Measurements from ENCODE around the gene EDDM13. TPM values are rescaled to one million over a fixed set of nuclear protein-coding genes. Genes with fewer than 3 reads are reported as not detected.

The EDDM13 gene
- total and polyA plus RNA-seq, 2 of the 13 experiments (the other 11 are each of a cell fraction or from before 2014, with no cell fraction given): not detected

DNA sequence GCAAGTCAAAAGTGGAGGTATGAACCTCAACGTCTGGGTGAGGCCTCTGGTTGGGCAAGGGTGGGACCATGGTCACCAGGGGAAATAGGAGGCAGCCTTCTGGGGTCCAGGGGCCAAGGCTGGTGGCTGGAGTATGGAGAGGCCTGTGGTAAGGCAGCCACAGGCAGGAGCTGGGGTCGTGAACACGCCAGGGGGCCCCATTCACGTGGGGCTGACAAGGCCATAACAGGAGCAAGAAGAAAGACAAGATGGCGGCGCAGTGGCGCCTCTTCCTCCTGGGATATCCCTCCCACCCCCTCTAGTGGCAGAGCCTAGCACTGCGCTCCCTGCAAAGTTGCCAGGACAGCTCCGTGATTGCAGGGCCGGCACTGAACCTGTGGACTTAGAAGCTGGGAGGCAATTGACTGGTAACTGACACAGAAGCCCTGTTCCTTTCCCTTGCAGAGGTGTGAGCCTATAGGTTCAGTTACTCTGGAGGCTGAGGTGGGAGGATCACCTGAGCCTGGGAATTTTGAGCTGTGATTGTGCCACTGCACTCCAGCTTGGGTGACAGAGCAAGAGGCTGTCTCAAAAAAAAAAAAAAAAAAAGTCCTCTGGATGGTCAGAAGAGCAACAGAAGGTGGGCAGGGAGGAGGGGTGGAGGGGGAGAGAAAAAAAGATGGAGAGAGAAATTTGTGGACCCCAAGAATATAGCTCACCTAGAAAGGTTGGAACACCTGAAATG is 19.7 kb upstream of the EDDM13 start (continued):
- TF ChIP-seq, protein P1, sequence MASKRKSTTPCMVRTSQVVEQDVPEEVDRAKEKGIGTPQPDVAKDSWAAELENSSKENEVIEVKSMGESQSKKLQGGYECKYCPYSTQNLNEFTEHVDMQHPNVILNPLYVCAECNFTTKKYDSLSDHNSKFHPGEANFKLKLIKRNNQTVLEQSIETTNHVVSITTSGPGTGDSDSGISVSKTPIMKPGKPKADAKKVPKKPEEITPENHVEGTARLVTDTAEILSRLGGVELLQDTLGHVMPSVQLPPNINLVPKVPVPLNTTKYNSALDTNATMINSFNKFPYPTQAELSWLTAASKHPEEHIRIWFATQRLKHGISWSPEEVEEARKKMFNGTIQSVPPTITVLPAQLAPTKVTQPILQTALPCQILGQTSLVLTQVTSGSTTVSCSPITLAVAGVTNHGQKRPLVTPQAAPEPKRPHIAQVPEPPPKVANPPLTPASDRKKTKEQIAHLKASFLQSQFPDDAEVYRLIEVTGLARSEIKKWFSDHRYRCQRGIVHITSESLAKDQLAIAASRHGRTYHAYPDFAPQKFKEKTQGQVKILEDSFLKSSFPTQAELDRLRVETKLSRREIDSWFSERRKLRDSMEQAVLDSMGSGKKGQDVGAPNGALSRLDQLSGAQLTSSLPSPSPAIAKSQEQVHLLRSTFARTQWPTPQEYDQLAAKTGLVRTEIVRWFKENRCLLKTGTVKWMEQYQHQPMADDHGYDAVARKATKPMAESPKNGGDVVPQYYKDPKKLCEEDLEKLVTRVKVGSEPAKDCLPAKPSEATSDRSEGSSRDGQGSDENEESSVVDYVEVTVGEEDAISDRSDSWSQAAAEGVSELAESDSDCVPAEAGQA (IDR thresholded peaks at IDR 0.05; ENCODE audit: low read depth): peak; percentile 59; the same call in 1 of the 2 replicates
- TF ChIP-seq, protein P1 (CRISPR knock-in tag; IDR thresholded peaks at IDR 0.05; ENCODE audit: borderline replicate concordance): no peak
- TF ChIP-seq ZNF644 (CRISPR knock-in tag; IDR thresholded peaks at IDR 0.05; ENCODE audit: low read depth): 0 out of 2 replicates have a peak, but pooled peaks have one; percentile 48
- TF ChIP-seq DDIT3 (CRISPR knock-in tag; IDR thresholded peaks at IDR 0.05): no peak
- TF ChIP-seq STAG1 (CRISPR knock-in tag; IDR thresholded peaks at IDR 0.05): peak; percentile 69
- no peak for TF ChIP-seq NONO (IDR thresholded peaks at IDR 0.05)
- 0 out of 2 replicates have a peak, but pooled peaks have one; percentile 37 for TF ChIP-seq NONO (CRISPR knock-in tag; conservative IDR thresholded peaks at IDR 0.05)
- TF ChIP-seq ZMYM4 (CRISPR knock-in tag; IDR thresholded peaks at IDR 0.05): peak; percentile 80
- peak; percentile 92 for TF ChIP-seq POGZ (CRISPR knock-in tag; IDR thresholded peaks at IDR 0.05)
- TF ChIP-seq, protein P2, sequence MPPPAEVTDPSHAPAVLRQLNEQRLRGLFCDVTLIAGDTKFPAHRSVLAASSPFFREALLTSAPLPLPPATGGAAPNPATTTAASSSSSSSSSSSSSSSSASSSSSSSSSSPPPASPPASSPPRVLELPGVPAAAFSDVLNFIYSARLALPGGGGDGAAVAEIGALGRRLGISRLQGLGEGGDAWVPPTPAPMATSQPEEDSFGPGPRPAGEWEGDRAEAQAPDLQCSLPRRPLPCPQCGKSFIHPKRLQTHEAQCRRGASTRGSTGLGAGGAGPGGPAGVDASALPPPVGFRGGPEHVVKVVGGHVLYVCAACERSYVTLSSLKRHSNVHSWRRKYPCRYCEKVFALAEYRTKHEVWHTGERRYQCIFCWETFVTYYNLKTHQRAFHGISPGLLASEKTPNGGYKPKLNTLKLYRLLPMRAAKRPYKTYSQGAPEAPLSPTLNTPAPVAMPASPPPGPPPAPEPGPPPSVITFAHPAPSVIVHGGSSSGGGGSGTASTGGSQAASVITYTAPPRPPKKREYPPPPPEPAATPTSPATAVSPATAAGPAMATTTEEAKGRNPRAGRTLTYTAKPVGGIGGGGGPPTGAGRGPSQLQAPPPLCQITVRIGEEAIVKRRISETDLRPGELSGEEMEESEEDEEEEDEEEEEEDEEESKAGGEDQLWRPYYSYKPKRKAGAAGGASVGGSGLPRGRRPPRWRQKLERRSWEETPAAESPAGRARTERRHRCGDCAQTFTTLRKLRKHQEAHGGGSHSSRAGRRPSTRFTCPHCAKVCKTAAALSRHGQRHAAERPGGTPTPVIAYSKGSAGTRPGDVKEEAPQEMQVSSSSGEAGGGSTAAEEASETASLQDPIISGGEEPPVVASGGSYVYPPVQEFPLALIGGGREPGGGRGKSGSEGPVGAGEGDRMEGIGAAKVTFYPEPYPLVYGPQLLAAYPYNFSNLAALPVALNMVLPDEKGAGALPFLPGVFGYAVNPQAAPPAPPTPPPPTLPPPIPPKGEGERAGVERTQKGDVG (CRISPR knock-in tag; IDR thresholded peaks at IDR 0.05; ENCODE audit: borderline replicate concordance): no peak
- TF ChIP-seq MEF2D (CRISPR knock-in tag; IDR thresholded peaks at IDR 0.05): no peak
- peak; percentile 89 for TF ChIP-seq HOXA3 (CRISPR knock-in tag; IDR thresholded peaks at IDR 0.05)
- TF ChIP-seq XRCC5 (optimal IDR thresholded peaks at IDR 0.05; ENCODE audit: low read length): peak; percentile 23
